Measurements from ENCODE around the gene MAGT1.

Gene MAGT1

DNA sequence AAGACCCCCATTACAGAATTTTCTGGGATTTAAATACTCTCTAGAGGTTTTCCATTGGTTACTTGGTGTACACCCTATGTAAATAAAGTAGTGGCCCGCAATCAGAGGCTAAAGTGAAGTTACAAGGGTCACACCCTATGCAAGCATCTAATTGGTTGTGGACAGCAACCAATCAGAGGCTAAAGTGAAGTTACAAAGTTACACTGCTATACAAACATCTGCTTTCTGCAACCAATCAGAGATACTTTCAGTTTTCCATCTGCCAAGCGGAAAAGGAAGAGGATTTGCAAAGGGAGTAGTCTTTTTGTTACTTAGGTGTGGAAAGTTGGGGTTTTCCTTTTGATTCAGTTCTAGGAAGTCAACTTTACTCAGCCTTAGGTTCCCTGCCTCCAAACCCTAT, 107.2 kb downstream of the MAGT1 start:
- Histone ChIP-seq H3K4me3 (ENCODE audit: low read length) (no peak overlapping the region), H3K4me1 (ENCODE audit: low read length) (0 out of 2 replicates have a peak, but pooled peaks cover 7% of the 10 kb centered on the region), H3K9me3 (replicated peaks; ENCODE audit: insufficient read depth, low read length) (no peaks in the 10 kb centered on the region), H3K36me3 (replicated peaks; ENCODE audit: insufficient read depth, low read length) (no peaks in the 10 kb centered on the region), H3K9ac (ENCODE audit: low read length) (no peak overlapping the region), H3F3A (ENCODE audit: insufficient read depth, low read length) (no peaks in the 10 kb centered on the region), H2AFZ (ENCODE audit: low read length) (0 out of 2 replicates have a peak overlapping the region, but pooled peaks have one; percentile 38), H3K4me2 (ENCODE audit: low read depth, low read length) (no peak overlapping the region), H3K9me2 (replicated peaks; ENCODE audit: insufficient read depth, low read length) (no peaks in the 10 kb centered on the region), H3K79me2 (ENCODE audit: low read length) (peaks cover 35% of the 10 kb centered on the region), H3K27ac (ENCODE audit: low read length) (no peak overlapping the region), H4K20me1 (ENCODE audit: insufficient read depth, low read length) (no peaks in the 10 kb centered on the region), H3K27me3 (replicated peaks; ENCODE audit: insufficient read depth, low read length) (no peaks in the 10 kb centered on the region)
- DNase-seq = no peak
- no peak for TF ChIP-seq EZH2 (optimal IDR thresholded peaks at IDR 0.05; ENCODE audit: low read depth, low read length)
- TF ChIP-seq EZH2phosphoT487 (IDR thresholded peaks at IDR 0.05; ENCODE audit: low read length) = no peak
- TF ChIP-seq, protein P1, sequence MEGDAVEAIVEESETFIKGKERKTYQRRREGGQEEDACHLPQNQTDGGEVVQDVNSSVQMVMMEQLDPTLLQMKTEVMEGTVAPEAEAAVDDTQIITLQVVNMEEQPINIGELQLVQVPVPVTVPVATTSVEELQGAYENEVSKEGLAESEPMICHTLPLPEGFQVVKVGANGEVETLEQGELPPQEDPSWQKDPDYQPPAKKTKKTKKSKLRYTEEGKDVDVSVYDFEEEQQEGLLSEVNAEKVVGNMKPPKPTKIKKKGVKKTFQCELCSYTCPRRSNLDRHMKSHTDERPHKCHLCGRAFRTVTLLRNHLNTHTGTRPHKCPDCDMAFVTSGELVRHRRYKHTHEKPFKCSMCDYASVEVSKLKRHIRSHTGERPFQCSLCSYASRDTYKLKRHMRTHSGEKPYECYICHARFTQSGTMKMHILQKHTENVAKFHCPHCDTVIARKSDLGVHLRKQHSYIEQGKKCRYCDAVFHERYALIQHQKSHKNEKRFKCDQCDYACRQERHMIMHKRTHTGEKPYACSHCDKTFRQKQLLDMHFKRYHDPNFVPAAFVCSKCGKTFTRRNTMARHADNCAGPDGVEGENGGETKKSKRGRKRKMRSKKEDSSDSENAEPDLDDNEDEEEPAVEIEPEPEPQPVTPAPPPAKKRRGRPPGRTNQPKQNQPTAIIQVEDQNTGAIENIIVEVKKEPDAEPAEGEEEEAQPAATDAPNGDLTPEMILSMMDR (IDR thresholded peaks at IDR 0.05; ENCODE audit: low read length) = no peak

DNA sequence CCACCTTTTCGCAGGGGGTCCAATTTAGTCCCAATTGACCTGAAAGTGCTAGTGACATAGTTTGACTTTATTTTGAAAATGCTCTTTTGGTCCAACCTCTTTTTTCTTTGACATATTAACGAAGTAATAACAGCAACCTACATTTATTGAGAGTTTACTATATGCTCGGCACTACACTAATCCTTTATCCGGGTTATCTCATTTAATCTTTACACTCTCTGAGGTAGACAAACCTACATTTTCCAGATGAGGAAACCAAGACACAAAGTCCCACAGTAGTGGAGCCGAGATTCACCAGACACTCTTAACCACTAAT, 108.9 kb downstream of the MAGT1 start:
- TF ChIP-seq EZH2phosphoT487 (IDR thresholded peaks at IDR 0.05; ENCODE audit: low read length) = no peak
- no peak for TF ChIP-seq EZH2 (optimal IDR thresholded peaks at IDR 0.05; ENCODE audit: low read depth, low read length)
- TF ChIP-seq, protein P1 (IDR thresholded peaks at IDR 0.05; ENCODE audit: low read length) = no peak
- H3F3A ChIP-seq (ENCODE audit: insufficient read depth, low read length) = no peaks in the 10 kb centered on the region
- peak overlapping the region; percentile 92; the same call in 1 of the 2 replicates for H3K27ac ChIP-seq (ENCODE audit: low read length)
- H4K20me1 ChIP-seq (ENCODE audit: insufficient read depth, low read length) = no peaks in the 10 kb centered on the region
- no peak for DNase-seq
- H3K4me1 ChIP-seq (ENCODE audit: low read length) = 0 out of 2 replicates have a peak, but pooled peaks cover 7% of the 10 kb centered on the region
- H3K9me2 ChIP-seq (replicated peaks; ENCODE audit: insufficient read depth, low read length) = no peaks in the 10 kb centered on the region
- no peaks in the 10 kb centered on the region for H3K27me3 ChIP-seq (replicated peaks; ENCODE audit: insufficient read depth, low read length)
- peak overlapping the region; percentile 50 for H2AFZ ChIP-seq (ENCODE audit: low read length)
- peak overlapping the region; percentile 82 for H3K4me2 ChIP-seq (ENCODE audit: low read depth, low read length)
- peak overlapping the region; percentile 96; the same call in 1 of the 2 replicates for H3K9ac ChIP-seq (ENCODE audit: low read length)
- H3K79me2 ChIP-seq (ENCODE audit: low read length) = peaks cover 53% of the 10 kb centered on the region
- no peaks in the 10 kb centered on the region for H3K36me3 ChIP-seq (replicated peaks; ENCODE audit: insufficient read depth, low read length)
- H3K4me3 ChIP-seq (ENCODE audit: low read length) = peak overlapping the region; percentile 82
- H3K9me3 ChIP-seq (replicated peaks; ENCODE audit: insufficient read depth, low read length) = no peaks in the 10 kb centered on the region

DNA sequence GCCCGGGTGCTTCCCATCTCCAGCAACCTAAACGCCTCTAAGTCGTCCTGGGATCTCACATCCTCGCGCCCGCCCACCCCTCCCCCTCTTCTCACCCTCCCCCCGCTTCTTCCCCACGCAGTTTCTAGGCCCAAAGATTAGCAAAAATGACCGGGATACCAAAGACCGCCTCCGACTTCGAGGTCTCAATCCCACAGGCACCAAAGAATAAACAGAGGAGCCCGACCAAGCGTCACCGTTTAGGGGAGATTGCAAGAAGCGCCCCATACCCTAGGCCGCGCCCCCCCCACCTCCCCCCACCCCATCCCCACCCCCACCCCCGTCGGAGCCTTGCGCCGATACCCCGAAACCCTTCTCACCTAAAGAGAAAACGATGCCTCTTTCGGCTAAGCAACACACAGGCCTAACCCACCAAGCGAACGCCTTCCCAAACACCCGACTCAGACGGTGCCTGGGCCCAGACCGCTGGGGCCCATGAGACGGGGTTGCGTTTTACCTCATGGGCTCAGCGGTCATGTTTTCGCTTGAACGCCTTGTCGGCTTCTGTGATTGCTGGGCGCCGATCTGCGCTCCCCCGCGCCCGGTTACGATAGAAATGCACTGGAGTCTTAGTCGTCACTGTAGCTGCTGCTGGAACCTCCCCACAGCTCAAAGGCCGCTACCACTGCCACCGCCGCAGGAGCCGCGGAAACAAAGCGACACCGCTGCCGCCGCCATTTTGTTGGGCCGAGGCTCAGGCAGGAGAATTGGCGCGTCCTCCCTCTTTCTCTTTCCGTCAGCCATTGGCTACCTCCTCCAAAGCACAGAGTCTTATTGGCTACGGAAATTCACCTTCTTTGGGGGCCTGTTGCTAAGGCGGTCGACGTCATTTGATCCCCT, 109.5 kb downstream of the MAGT1 start, which contains the start of gene ATRX:
TSS of gene ATRX (minus strand) at position 731 of the 879 bp plus-strand sequence. CDS start at position 516, 215 bp downstream.
- DNase-seq = peak; percentile 83
- H3K9me3 ChIP-seq (replicated peaks; ENCODE audit: insufficient read depth, low read length) = no peaks in the 10 kb centered on the region
- H3K9ac ChIP-seq (ENCODE audit: low read length) = peak within 1 kb of the TSS; percentile 96
- 0 out of 2 replicates have a peak, but pooled peaks cover 1% of the 10 kb centered on the region for H3F3A ChIP-seq (ENCODE audit: insufficient read depth, low read length)
- H3K4me2 ChIP-seq (ENCODE audit: low read depth, low read length) = peak within 1 kb of the TSS; percentile 82
- H3K4me3 ChIP-seq (ENCODE audit: low read length) = peak within 1 kb of the TSS; percentile 82
- H3K79me2 ChIP-seq (ENCODE audit: low read length) = peaks cover 59% of the 10 kb centered on the region
- peak within 1 kb of the TSS; percentile 50 for H2AFZ ChIP-seq (ENCODE audit: low read length)
- TF ChIP-seq, protein P1 (IDR thresholded peaks at IDR 0.05; ENCODE audit: low read length) = no peak
- no peak for TF ChIP-seq EZH2 (optimal IDR thresholded peaks at IDR 0.05; ENCODE audit: low read depth, low read length)
- TF ChIP-seq EZH2phosphoT487 (IDR thresholded peaks at IDR 0.05; ENCODE audit: low read length) = no peak
- no peaks in the 10 kb centered on the region for H4K20me1 ChIP-seq (ENCODE audit: insufficient read depth, low read length)
- no peaks in the 10 kb centered on the region for H3K27me3 ChIP-seq (replicated peaks; ENCODE audit: insufficient read depth, low read length)
- H3K4me1 ChIP-seq (ENCODE audit: low read length) = 0 out of 2 replicates have a peak, but pooled peaks cover 7% of the 10 kb centered on the region
- no peaks in the 10 kb centered on the region for H3K36me3 ChIP-seq (replicated peaks; ENCODE audit: insufficient read depth, low read length)
- H3K27ac ChIP-seq (ENCODE audit: low read length) = peak within 1 kb of the TSS; percentile 92
- no peaks in the 10 kb centered on the region for H3K9me2 ChIP-seq (replicated peaks; ENCODE audit: insufficient read depth, low read length)

Measured in MM.1S (cell line).